ENCODE data around the gene RSPH1. TPM values are rescaled to one million over a fixed set of nuclear protein-coding genes. Genes with fewer than 3 reads are reported as not detected.

The RSPH1 gene
- total RNA-seq, 1 donor from 2014 or later = not detected

DNA sequence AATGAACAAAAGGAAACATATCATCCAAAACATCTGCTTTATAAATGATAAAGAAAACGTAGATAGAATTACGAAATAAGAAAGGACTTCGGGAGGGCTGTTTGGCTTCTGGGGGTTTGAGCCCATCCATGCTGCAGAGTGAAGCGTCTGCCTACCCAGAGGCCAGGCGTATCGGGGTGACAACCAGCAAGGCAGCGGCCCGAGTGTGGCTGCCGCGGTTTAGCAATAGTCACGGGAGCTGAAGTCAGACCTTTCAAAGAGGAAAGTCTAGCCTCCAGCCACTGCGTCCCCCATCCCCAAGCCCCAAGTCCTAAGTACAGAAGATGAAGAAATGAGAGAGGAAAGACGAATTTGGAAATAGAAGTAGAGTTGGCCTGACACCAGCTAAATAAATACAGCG, 26.2 kb upstream of the RSPH1 start:
- TF ChIP-seq, protein P1, sequence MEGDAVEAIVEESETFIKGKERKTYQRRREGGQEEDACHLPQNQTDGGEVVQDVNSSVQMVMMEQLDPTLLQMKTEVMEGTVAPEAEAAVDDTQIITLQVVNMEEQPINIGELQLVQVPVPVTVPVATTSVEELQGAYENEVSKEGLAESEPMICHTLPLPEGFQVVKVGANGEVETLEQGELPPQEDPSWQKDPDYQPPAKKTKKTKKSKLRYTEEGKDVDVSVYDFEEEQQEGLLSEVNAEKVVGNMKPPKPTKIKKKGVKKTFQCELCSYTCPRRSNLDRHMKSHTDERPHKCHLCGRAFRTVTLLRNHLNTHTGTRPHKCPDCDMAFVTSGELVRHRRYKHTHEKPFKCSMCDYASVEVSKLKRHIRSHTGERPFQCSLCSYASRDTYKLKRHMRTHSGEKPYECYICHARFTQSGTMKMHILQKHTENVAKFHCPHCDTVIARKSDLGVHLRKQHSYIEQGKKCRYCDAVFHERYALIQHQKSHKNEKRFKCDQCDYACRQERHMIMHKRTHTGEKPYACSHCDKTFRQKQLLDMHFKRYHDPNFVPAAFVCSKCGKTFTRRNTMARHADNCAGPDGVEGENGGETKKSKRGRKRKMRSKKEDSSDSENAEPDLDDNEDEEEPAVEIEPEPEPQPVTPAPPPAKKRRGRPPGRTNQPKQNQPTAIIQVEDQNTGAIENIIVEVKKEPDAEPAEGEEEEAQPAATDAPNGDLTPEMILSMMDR (IDR thresholded peaks at IDR 0.05) = no peak
- intact Hi-C loops (cut with DNase I) = no loop called here
- peaks cover 7 to 10% of the 10 kb centered on the region in 2 donors for H3K36me3 ChIP-seq
- no peak overlapping the region for H3K27ac ChIP-seq
- peaks cover 3 to 6% of the 10 kb centered on the region in 2 donors for H3K4me1 ChIP-seq
- no peaks in the 10 kb centered on the region for H3K9me3 ChIP-seq
- H3K4me3 ChIP-seq = no peak overlapping the region
- H3K27me3 ChIP-seq = no peaks in the 10 kb centered on the region
- DNase-seq (ENCODE audit: low spot score in 2 of 2) = peak in 1 of 2 donors; percentile 50

DNA sequence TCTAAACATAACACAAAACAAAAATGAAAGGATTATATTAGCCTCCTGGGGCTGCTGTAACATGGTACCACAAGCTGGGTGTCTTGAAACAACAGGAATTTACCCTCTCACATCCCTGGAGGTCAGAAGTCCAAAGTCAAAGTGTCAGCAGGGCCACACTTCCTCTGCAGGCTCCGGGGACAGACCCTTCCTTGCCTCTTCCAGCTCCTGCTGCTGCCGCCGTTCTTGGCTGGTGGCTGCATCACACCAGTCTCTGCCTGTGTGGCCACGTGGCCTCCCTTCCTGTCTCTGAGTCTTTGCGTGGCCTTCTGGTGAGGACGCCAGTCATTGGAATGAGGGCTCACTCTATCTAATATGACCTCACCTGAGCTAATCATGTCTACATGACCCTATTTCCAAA, 25.8 kb upstream of the RSPH1 start:
- Histone ChIP-seq H3K9me3 (no peaks in the 10 kb centered on the region), H3K27ac (no peak overlapping the region), H3K36me3 (peaks cover 7 to 10% of the 10 kb centered on the region in 2 donors), H3K4me3 (no peak overlapping the region), H3K4me1 (peaks cover 3 to 6% of the 10 kb centered on the region in 2 donors), H3K27me3 (no peaks in the 10 kb centered on the region)
- intact Hi-C loops (cut with DNase I) = no loop called here
- TF ChIP-seq, protein P1 (IDR thresholded peaks at IDR 0.05) = no peak
- DNase-seq (ENCODE audit: low spot score in 2 of 2) = peak in 1 of 2 donors; percentile 40

DNA sequence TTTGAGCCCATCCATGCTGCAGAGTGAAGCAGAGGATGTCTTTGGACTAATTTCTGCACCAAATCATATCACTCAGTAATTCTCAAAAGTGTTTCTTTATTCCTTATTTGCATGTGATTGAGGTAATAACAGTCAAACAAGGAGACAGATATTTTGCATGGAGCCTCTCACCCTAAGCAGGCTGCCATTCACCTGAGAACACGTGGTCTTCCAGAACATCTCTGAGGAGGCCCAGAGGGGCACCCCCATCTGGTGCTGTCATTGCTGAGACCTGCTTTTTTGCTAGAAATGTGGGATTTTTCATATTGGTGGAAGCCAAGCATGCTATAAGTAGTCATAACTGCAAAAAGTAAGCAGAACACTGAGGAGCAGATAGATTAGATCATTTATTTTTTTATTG, 25.4 kb upstream of the RSPH1 start:
- peak in 1 of 2 donors; percentile 24 for DNase-seq (ENCODE audit: low spot score in 2 of 2)
- Histone ChIP-seq H3K27me3 (no peaks in the 10 kb centered on the region), H3K4me1 (peaks cover 3 to 6% of the 10 kb centered on the region in 2 donors), H3K4me3 (no peak overlapping the region), H3K9me3 (no peaks in the 10 kb centered on the region), H3K27ac (no peak overlapping the region), H3K36me3 (peaks cover 7 to 10% of the 10 kb centered on the region in 2 donors)
- TF ChIP-seq, protein P1 (IDR thresholded peaks at IDR 0.05) = no peak
- intact Hi-C loops (cut with DNase I) = no loop called here

DNA sequence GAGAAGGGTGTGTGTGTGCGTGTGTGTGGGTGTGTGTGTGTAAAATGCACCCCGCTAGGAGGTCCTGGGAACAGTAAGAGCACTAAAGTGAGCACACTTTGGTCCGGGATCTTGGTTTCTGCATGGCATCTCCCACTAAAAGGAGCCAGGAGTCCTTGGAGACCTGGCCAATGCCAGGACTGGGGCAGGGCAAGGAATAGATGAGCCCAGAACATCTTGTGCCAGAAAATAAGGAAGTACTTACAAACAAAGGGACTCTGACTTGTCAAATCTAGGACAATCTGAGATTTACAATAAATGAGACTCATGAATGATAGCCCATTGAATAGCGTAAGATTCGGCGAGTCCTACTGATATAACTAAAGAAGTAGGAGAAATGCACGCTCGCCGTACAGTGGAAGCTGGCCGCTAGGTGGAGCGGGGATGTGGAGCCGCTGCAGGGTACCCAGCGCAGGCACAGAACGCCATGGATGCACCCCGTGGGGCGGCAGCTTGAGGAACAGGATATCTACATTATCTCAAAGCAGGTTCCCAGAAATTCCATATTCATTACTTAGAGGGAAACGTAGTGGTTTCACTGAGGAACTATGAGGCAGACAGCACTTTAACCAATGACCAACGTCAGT, 24.7 kb upstream of the RSPH1 start:
- H3K27me3 ChIP-seq = no peaks in the 10 kb centered on the region
- H3K36me3 ChIP-seq = peaks cover 7 to 10% of the 10 kb centered on the region in 2 donors
- H3K4me1 ChIP-seq = peaks cover 3 to 6% of the 10 kb centered on the region in 2 donors
- intact Hi-C loops (cut with DNase I) = no loop called here
- DNase-seq (ENCODE audit: low spot score in 2 of 2) = peak in 1 of 2 donors; percentile 28
- H3K9me3 ChIP-seq = no peaks in the 10 kb centered on the region
- no peak overlapping the region for H3K27ac ChIP-seq
- TF ChIP-seq, protein P1 (IDR thresholded peaks at IDR 0.05) = no peak
- H3K4me3 ChIP-seq = no peak overlapping the region

DNA sequence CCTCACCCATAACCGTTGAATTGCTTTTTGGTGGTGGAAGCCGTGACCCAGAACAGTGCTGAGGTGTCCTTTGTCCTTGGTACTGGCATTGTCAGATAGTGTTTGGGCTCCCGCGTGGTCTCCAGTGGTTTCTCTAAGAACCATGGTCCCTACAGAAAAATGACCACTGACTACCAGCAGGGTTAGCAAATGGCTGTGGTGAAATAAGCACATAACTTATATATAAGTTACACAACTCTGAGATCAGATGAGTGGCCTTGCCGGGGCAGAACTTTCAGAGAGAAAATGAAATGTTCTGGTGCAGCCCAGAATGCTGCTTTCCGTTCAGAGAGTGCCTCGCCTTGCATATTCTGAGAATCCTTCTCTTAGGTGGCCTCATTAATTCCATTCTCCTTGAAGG, 22.6 kb upstream of the RSPH1 start:
- no peak overlapping the region for H3K27ac ChIP-seq
- peaks cover 4 to 5% of the 10 kb centered on the region in 2 donors for H3K4me1 ChIP-seq
- TF ChIP-seq, protein P1 (IDR thresholded peaks at IDR 0.05) = no peak
- no peaks in the 10 kb centered on the region for H3K27me3 ChIP-seq
- peaks cover 7 to 10% of the 10 kb centered on the region in 2 donors for H3K36me3 ChIP-seq
- intact Hi-C loops (cut with DNase I) = no loop called here
- peak in 1 of 2 donors; percentile 31 for DNase-seq (ENCODE audit: low spot score in 2 of 2)
- H3K4me3 ChIP-seq = no peak overlapping the region
- H3K9me3 ChIP-seq = no peaks in the 10 kb centered on the region
